ENCODE measurements around the gene SH3GL1.

The SH3GL1 gene

GRCh38 chr19:4402171-4403004, 2.0 kb upstream of the SH3GL1 start, which contains the start of gene CHAF1A:
Gene CHAF1A (plus strand): TSS chr19:4402640. CDS start chr19:4402763, 123 bp downstream.
- peak; percentile 92 to 97 for DNase-seq (ENCODE audit: low read depth in 2 of 2, low spot score in 1 of 2)

GRCh38 chr19:4401769-4402170, 1.4 kb upstream of the SH3GL1 start:
- no peak for DNase-seq (ENCODE audit: low read depth in 2 of 2, low spot score in 1 of 2)

GRCh38 chr19:4399812-4400134, 574 bp downstream of the SH3GL1 start:
- DNase-seq (ENCODE audit: low read depth in 2 of 2, low spot score in 1 of 2): no peak

GRCh38 chr19:4396949-4397783, 3.2 kb downstream of the SH3GL1 start:
- DNase-seq (ENCODE audit: low read depth in 2 of 2, low spot score in 1 of 2): no peak

GRCh38 chr19:4393947-4394590, 6.3 kb downstream of the SH3GL1 start:
- DNase-seq (ENCODE audit: low read depth in 2 of 2, low spot score in 1 of 2): no peak

- DNase-seq (ENCODE audit: low read depth in 2 of 2, low spot score in 1 of 2): no peak
Observed at GRCh38 chr19:4391701-4392483, 8.5 kb downstream of the SH3GL1 start.

- no peak for DNase-seq (ENCODE audit: low read depth in 2 of 2, low spot score in 1 of 2)
Observed at GRCh38 chr19:4391306-4391693, 9.0 kb downstream of the SH3GL1 start.

GRCh38 chr19:4390567-4391305, 9.6 kb downstream of the SH3GL1 start:
- no peak for DNase-seq (ENCODE audit: low read depth in 2 of 2, low spot score in 1 of 2)

- DNase-seq (ENCODE audit: low read depth in 2 of 2, low spot score in 1 of 2): no peak
Observed at GRCh38 chr19:4390017-4390566, 10.3 kb downstream of the SH3GL1 start.

GRCh38 chr19:4389511-4390016, 10.8 kb downstream of the SH3GL1 start:
- DNase-seq (ENCODE audit: low read depth in 2 of 2, low spot score in 1 of 2): no peak

GRCh38 chr19:4389064-4389375, 11.3 kb downstream of the SH3GL1 start:
- no peak for DNase-seq (ENCODE audit: low read depth in 2 of 2, low spot score in 1 of 2)

- no peak for DNase-seq (ENCODE audit: low read depth in 2 of 2, low spot score in 1 of 2)
Observed at GRCh38 chr19:4388337-4389063, 11.8 kb downstream of the SH3GL1 start.

GRCh38 chr19:4386041-4386782, 14.1 kb downstream of the SH3GL1 start:
- DNase-seq (ENCODE audit: low read depth in 2 of 2, low spot score in 1 of 2): no peak

GRCh38 chr19:4385291-4386040, 14.9 kb downstream of the SH3GL1 start:
- no peak for DNase-seq (ENCODE audit: low read depth in 2 of 2, low spot score in 1 of 2)

GRCh38 chr19:4380254-4380727, 20.1 kb downstream of the SH3GL1 start:
- no peak for DNase-seq (ENCODE audit: low read depth in 2 of 2, low spot score in 1 of 2)

GRCh38 chr19:4379383-4380253, 20.7 kb downstream of the SH3GL1 start:
- no peak for DNase-seq (ENCODE audit: low read depth in 2 of 2, low spot score in 1 of 2)

GRCh38 chr19:4378886-4379285, 21.5 kb downstream of the SH3GL1 start:
- DNase-seq (ENCODE audit: low read depth in 2 of 2, low spot score in 1 of 2): no peak

Data from stimulated activated CD8-positive, alpha-beta memory T cell treated with anti-CD3 and anti-CD28 coated beads, Interleukin-4, amount 100 ng/mL, for 1 hour (primary cell).